ENCODE results near the gene KCNK5. TPM values are rescaled to one million over a fixed set of nuclear protein-coding genes. Genes with fewer than 3 reads are reported as not detected.

Gene KCNK5
- total and polyA plus RNA-seq, 2 donors (not counting 3 experiments of a cell fraction or from before 2014, with no cell fraction given) = not detected

DNA sequence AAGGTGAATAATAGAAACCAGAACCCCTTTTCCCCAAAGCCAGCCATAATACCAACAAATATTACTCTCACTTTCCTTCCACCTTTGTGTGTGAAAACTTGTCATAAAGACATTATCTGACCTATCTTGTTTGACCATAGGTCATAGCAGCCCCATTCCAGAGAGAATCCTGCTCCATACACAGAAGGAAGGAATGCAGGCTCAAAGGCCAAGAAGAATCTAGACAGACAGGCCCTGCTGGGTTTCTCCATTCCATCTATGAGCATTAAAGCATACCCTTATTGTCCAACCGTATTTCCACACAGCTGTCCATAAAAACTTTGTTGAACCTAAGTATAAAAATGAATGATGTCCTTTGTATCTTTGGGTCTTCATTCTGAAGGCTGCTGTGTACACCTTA, 40.7 kb upstream of the KCNK5 start:
- no TSS peak for BruUV-seq (replicated peaks)
- H3K4me3 ChIP-seq (replicated peaks in 1 of 3; ENCODE audit: insufficient read depth in 1 of 3, low read depth in 1 of 3, low read length in 3 of 3) = no peak overlapping the region
- no peaks in the 10 kb centered on the region for H3K36me3 ChIP-seq (ENCODE audit: control insufficient read depth in 2 of 2, extremely low read depth in 1 of 2, insufficient read depth in 2 of 2, low read length in 2 of 2)
- H3K27ac ChIP-seq (ENCODE audit: insufficient read depth, low read depth, low read length) = no peak overlapping the region
- no peaks in the 10 kb centered on the region for H3K27me3 ChIP-seq (ENCODE audit: control insufficient read depth in 2 of 2, insufficient read depth in 2 of 2, low read length in 2 of 2)
- H3K79me2 ChIP-seq (ENCODE audit: control insufficient read depth, insufficient read depth, low read length) = no peaks in the 10 kb centered on the region
- no peaks in the 10 kb centered on the region for H3K4me1 ChIP-seq (ENCODE audit: control insufficient read depth, extremely low read depth, insufficient read depth, low read length)
- no peaks in the 10 kb centered on the region for H3K9me1 ChIP-seq (replicated peaks; ENCODE audit: control insufficient read depth, extremely low read depth, insufficient read depth, low read length)
- ChIA-PET CTCF (no interaction called here), POLR2A (no interaction called here)
- FAIRE-seq (no peak), DNase-seq (ENCODE audit: low read depth, low spot score) (no peak)
- H4K20me1 ChIP-seq (replicated peaks; ENCODE audit: control insufficient read depth, extremely low read depth, insufficient read depth, low read length) = no peaks in the 10 kb centered on the region
- intact Hi-C loops (cut with micrococcal nuclease) (no loop called here), dilution Hi-C loops (cut with MboI; ENCODE audit: extremely low pct_ligation_motif_present, low sequenced_read_pairs) (no loop called here)
- no peaks in the 10 kb centered on the region for H3K9me3 ChIP-seq (replicated peaks; ENCODE audit: control insufficient read depth, insufficient read depth, low read length)
- TF ChIP-seq JUN (IDR thresholded peaks at IDR 0.05; ENCODE audit: borderline replicate concordance, insufficient read depth, insufficient read length, low read depth) = no peak
- TF ChIP-seq, protein P1, sequence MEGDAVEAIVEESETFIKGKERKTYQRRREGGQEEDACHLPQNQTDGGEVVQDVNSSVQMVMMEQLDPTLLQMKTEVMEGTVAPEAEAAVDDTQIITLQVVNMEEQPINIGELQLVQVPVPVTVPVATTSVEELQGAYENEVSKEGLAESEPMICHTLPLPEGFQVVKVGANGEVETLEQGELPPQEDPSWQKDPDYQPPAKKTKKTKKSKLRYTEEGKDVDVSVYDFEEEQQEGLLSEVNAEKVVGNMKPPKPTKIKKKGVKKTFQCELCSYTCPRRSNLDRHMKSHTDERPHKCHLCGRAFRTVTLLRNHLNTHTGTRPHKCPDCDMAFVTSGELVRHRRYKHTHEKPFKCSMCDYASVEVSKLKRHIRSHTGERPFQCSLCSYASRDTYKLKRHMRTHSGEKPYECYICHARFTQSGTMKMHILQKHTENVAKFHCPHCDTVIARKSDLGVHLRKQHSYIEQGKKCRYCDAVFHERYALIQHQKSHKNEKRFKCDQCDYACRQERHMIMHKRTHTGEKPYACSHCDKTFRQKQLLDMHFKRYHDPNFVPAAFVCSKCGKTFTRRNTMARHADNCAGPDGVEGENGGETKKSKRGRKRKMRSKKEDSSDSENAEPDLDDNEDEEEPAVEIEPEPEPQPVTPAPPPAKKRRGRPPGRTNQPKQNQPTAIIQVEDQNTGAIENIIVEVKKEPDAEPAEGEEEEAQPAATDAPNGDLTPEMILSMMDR (IDR thresholded peaks at IDR 0.05; ENCODE audit: extremely low read depth in 1 of 2, insufficient read depth in 1 of 2, low read depth in 1 of 2, low read length in 2 of 2) = no peak
- TF ChIP-seq, protein P2, sequence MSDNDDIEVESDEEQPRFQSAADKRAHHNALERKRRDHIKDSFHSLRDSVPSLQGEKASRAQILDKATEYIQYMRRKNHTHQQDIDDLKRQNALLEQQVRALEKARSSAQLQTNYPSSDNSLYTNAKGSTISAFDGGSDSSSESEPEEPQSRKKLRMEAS (IDR thresholded peaks at IDR 0.05; ENCODE audit: insufficient read depth, insufficient read length) = no peak
- TF ChIP-seq MYC (IDR thresholded peaks at IDR 0.05; ENCODE audit: low read depth, low read length) = no peak
- TF ChIP-seq POLR2A (IDR thresholded peaks at IDR 0.05; ENCODE audit: low read depth, low read length) = no peak
- no peak for TF ChIP-seq POLR2AphosphoS5 (IDR thresholded peaks at IDR 0.05; ENCODE audit: insufficient read depth, low read depth, low read length)
- TF ChIP-seq GATA2 (IDR thresholded peaks at IDR 0.05; ENCODE audit: insufficient read depth, insufficient read length, low read depth, low read length) = no peak
- no peak overlapping the region for H3K4me2 ChIP-seq (ENCODE audit: insufficient read depth, low read length)
- H3K9ac ChIP-seq (replicated peaks; ENCODE audit: extremely low read depth, insufficient read depth, low read length) = no peak overlapping the region
- no peak overlapping the region for H2AFZ ChIP-seq (ENCODE audit: low read depth, low read length)
